H9 (cell line): ENCODE results near the gene TUBB4B. TPM values are rescaled to one million over a fixed set of nuclear protein-coding genes. Genes with fewer than 3 reads are reported as not detected.

Experiments
- DNase-seq: peaks from one replicate; pipeline ENCODE4 v3.0.0-alpha.2; 2017
- H2AFZ ChIP-seq: one replicate; pipeline ENCODE4 v1.6.1; 2013; ENCODE audit warnings: mild to moderate bottlenecking, low read length, control low read depth, moderate library complexity
- H2AK5ac ChIP-seq: 2 replicates; pipeline ENCODE4 v1.6.1; 2013; ENCODE audit warnings: low read length, control low read depth, mixed read lengths; ENCODE audit not compliant: insufficient read length
- H2BK120ac ChIP-seq: one replicate; pipeline ENCODE4 v1.6.1; 2013; ENCODE audit warnings: low read depth, mild to moderate bottlenecking, low read length, control low read depth, inconsistent platforms; ENCODE audit not compliant: poor library complexity, severe bottlenecking
- H2BK12ac ChIP-seq: 2 replicates; pipeline ENCODE4 v1.6.1; 2013; ENCODE audit warnings: low read length, control low read depth, mixed read lengths, low read depth; ENCODE audit not compliant: insufficient read length
- H2BK15ac ChIP-seq: 2 replicates; pipeline ENCODE4 v1.6.1; 2013; ENCODE audit warnings: low read depth, low read length, control low read depth
- H2BK20ac ChIP-seq: one replicate; pipeline ENCODE4 v1.6.1; 2013; ENCODE audit warnings: low read depth, mild to moderate bottlenecking, low read length, control low read depth, inconsistent platforms; ENCODE audit not compliant: poor library complexity, severe bottlenecking
- H2BK5ac ChIP-seq: 2 replicates; pipeline ENCODE4 v1.6.1; 2013; ENCODE audit warnings: low read length, control low read depth, mixed read lengths; ENCODE audit not compliant: insufficient read length
- H3K14ac ChIP-seq: 2 replicates; pipeline ENCODE4 v1.6.1; 2013; ENCODE audit warnings: low read length, control low read depth; ENCODE audit not compliant: insufficient read depth
- H3K18ac ChIP-seq: 2 replicates; pipeline ENCODE4 v1.6.1; 2013; ENCODE audit warnings: low read depth, mild to moderate bottlenecking, mixed read lengths, low read length, control low read depth; ENCODE audit not compliant: insufficient read length
- H3K23ac ChIP-seq: 2 replicates; pipeline ENCODE4 v1.6.1; 2013; ENCODE audit warnings: low read length, control low read depth, mixed read lengths, low read depth; ENCODE audit not compliant: insufficient read length
- H3K23me2 ChIP-seq: 2 replicates; pipeline ENCODE4 v1.6.1; 2013; ENCODE audit warnings: low read depth, mild to moderate bottlenecking, mixed read lengths, low read length, control low read depth; ENCODE audit not compliant: insufficient read length, poor library complexity, severe bottlenecking
- H3K27ac ChIP-seq: 2 replicates; pipeline ENCODE4 v1.5.1; 2013; ENCODE audit warnings: low read length, control low read depth, mixed read lengths, low read depth; ENCODE audit not compliant: insufficient read length
- H3K27me3 ChIP-seq: 2 replicates; pipeline ENCODE4 v1.6.1; 2013; ENCODE audit warnings: low read length, control low read depth, inconsistent platforms; ENCODE audit not compliant: insufficient read depth
- H3K4ac ChIP-seq: 2 replicates; pipeline ENCODE4 v1.6.1; 2013; ENCODE audit warnings: low read depth, mild to moderate bottlenecking, control low read depth, inconsistent platforms, low read length, moderate library complexity
- H3K4me1 ChIP-seq: 2 replicates; pipeline ENCODE4 v1.6.1; 2013; ENCODE audit warnings: low read length, control low read depth, inconsistent platforms; ENCODE audit not compliant: insufficient read depth
- H3K4me2 ChIP-seq: 2 replicates; pipeline ENCODE4 v1.6.1; 2013; ENCODE audit warnings: low read length, control low read depth, mixed read lengths; ENCODE audit not compliant: insufficient read length, insufficient read depth
- H3K56ac ChIP-seq: 2 replicates; pipeline ENCODE4 v1.6.1; 2013; ENCODE audit warnings: low read depth, mild to moderate bottlenecking, mixed read lengths, low read length, control low read depth; ENCODE audit not compliant: insufficient read length
- H3K79me1 ChIP-seq: 2 replicates; pipeline ENCODE4 v1.6.1; 2013; ENCODE audit warnings: low read depth, mild to moderate bottlenecking, moderate library complexity, low read length, control low read depth, inconsistent platforms; ENCODE audit not compliant: insufficient read depth, poor library complexity, severe bottlenecking
- H3K79me2 ChIP-seq: 2 replicates; pipeline ENCODE4 v1.6.1; 2013; ENCODE audit warnings: low read length, control low read depth, inconsistent platforms; ENCODE audit not compliant: insufficient read depth
- H3K9ac ChIP-seq: 2 replicates; pipeline ENCODE4 v1.6.1; 2013; ENCODE audit warnings: low read length, control low read depth, mixed read lengths; ENCODE audit not compliant: insufficient read length; ENCODE audit errors: extremely low read depth
- H3K9me3 ChIP-seq: one replicate; pipeline ENCODE4 v1.6.1; 2013; ENCODE audit warnings: low read depth, low read length, inconsistent platforms; ENCODE audit not compliant: control insufficient read depth
- H3T11ph ChIP-seq: one replicate; pipeline ENCODE4 v1.6.1; 2013; ENCODE audit warnings: mild to moderate bottlenecking, low read length, control low read depth, inconsistent platforms
- H4K20me1 ChIP-seq: one replicate; pipeline ENCODE4 v1.6.1; 2013; ENCODE audit not compliant: control insufficient read depth, insufficient read length, insufficient read depth
- H4K5ac ChIP-seq: 2 replicates; pipeline ENCODE4 v1.6.1; 2013; ENCODE audit warnings: low read depth, mild to moderate bottlenecking, mixed read lengths, low read length, control low read depth; ENCODE audit not compliant: insufficient read length
- H4K8ac ChIP-seq: replicated peaks from 2 replicates; pipeline ENCODE4 v1.6.1; 2013; ENCODE audit warnings: low read length, control low read depth, mixed read lengths, low read depth; ENCODE audit not compliant: insufficient read length
- H4K91ac ChIP-seq: 2 replicates; pipeline ENCODE4 v1.6.1; 2013; ENCODE audit warnings: low read depth, mild to moderate bottlenecking, moderate library complexity, mixed read lengths, low read length, control low read depth; ENCODE audit not compliant: insufficient read length
- H3K27ac Mint-ChIP-seq, 3 experiments: 2 replicates in 2 of 3; 3 replicates in 1 of 3; pipeline ENCODE4 v1.8.0; 2020 to 2021; ENCODE audit warnings: mixed read lengths in 3 of 3, mild to moderate bottlenecking in 1 of 3, moderate library complexity in 1 of 3
- H3K27me3 Mint-ChIP-seq: 2 replicates; pipeline ENCODE4 v1.8.0; 2021; ENCODE audit warnings: low read depth, mild to moderate bottlenecking, moderate library complexity, mixed read lengths
- H3K36me3 Mint-ChIP-seq, 3 experiments: 2 replicates in 2 of 3; 3 replicates in 1 of 3; pipeline ENCODE4 v1.8.0; 2020 to 2021; ENCODE audit warnings: low read depth in 3 of 3, mixed read lengths in 3 of 3; ENCODE audit not compliant: insufficient read depth in 1 of 3
- H3K4me1 Mint-ChIP-seq, 2 experiments: 2 replicates each; pipeline ENCODE4 v1.8.0; 2020; ENCODE audit warnings: mixed read lengths in 2 of 2
- H3K4me3 Mint-ChIP-seq, 2 experiments: 2 replicates in 1 of 2; 3 replicates in 1 of 2; pipeline ENCODE4 v1.8.0; 2020 to 2021; ENCODE audit warnings: mild to moderate bottlenecking in 2 of 2, mixed read lengths in 2 of 2, moderate library complexity in 1 of 2
- H3K9me3 Mint-ChIP-seq, 2 experiments: 2 replicates in 1 of 2; 3 replicates in 1 of 2; pipeline ENCODE4 v1.8.0; 2020; ENCODE audit warnings: mild to moderate bottlenecking in 2 of 2, mixed read lengths in 2 of 2, moderate library complexity in 1 of 2
- CTCF ChIP-seq: fragments of 200-600 bp; sonication (generic); conservative IDR thresholded peaks from 3 replicates; pipeline ENCODE4 v1.8.0; 2021; ENCODE audit warnings: antibody characterized with exemption, mild to moderate bottlenecking
- WGBS: extraction: QIAGEN DNeasy Blood & Tissue Kit; methylation state at CpG from one replicate; pipeline ENCODE4 v1.1.7; 2013; ENCODE audit warnings: missing lambda C conversion rate, low lambda C conversion rate, mixed read lengths; ENCODE audit not compliant: insufficient read length; ENCODE audit errors: extremely low coverage; 5-methylcytosine and 5-hydroxymethylcytosine counted together
- total RNA-seq: library from RNA; stranded (reverse); gene quantifications from 2 replicates; pipeline ENCODE4 v1.2.1, GENCODE V29; 2021

The TUBB4B gene
- total RNA-seq, 1 experiment from 2014 or later: 378 TPM

GRCh38 chr9:137205126-137206069 is 35.7 kb upstream of the TUBB4B start, which contains the start of the genes NDOR1 and TMEM203:
Gene NDOR1 (plus strand): TSS chr9:137205700. CDS start chr9:137205778, 78 bp downstream.
Gene TMEM203 (minus strand): TSS chr9:137205648. CDS start chr9:137205414, 234 bp downstream.
- Histone ChIP-seq H3T11ph (no peak within 1 kb of the TSS), H2BK20ac (no peak within 1 kb of the TSS), H3K27ac (no peak within 1 kb of the TSS), H2AK5ac (no peak within 1 kb of the TSS), H2BK12ac (no peak within 1 kb of the TSS), H3K4me1 (no peaks in the 10 kb centered on the region; the same call in 1 of the 2 replicates), H3K4me2 (peak within 1 kb of the TSS; percentile 91), H3K23me2 (peaks cover 8% of the 10 kb centered on the region), H4K20me1 (no peaks in the 10 kb centered on the region), H2BK120ac (no peak within 1 kb of the TSS), H3K4ac (no peak within 1 kb of the TSS), H2AFZ (no peak within 1 kb of the TSS), H3K56ac (no peak within 1 kb of the TSS), H4K5ac (no peak within 1 kb of the TSS), H3K9me3 (no peaks in the 10 kb centered on the region), H2BK15ac (no peak within 1 kb of the TSS), H3K14ac (no peak within 1 kb of the TSS; the same call in 1 of the 2 replicates), H2BK5ac (no peak within 1 kb of the TSS), H3K79me2 (peaks cover 13% of the 10 kb centered on the region; the same call in 1 of the 2 replicates), H3K18ac (no peak within 1 kb of the TSS), H3K27me3 (no peaks in the 10 kb centered on the region), H3K79me1 (peaks cover 19% of the 10 kb centered on the region), H3K9ac (peak within 1 kb of the TSS; percentile 84), H4K8ac (no peak within 1 kb of the TSS), H4K91ac (no peak within 1 kb of the TSS), H3K23ac (no peak within 1 kb of the TSS)
- Mint-ChIP-seq H3K4me3 (peak within 1 kb of the TSS; percentile 93 to 99), H3K36me3 (peaks cover 8 to 39% (median 30%) of the 10 kb centered on the region in 3 experiments), H3K27me3 (no peaks in the 10 kb centered on the region), H3K27ac (peak within 1 kb of the TSS; percentile 88 to 97 (median 97); a peak in 6 of 7 replicates), H3K4me1 (peaks cover 25 to 33% of the 10 kb centered on the region in 2 experiments), H3K9me3 (no peaks in the 10 kb centered on the region)
- no CpG with 5 or more reads among the region's 98 CpGs for WGBS
- DNase-seq: peak; percentile 89
- TF ChIP-seq CTCF: no peak
